Neural cell (in vitro differentiated cells): ENCODE results near the gene ZNF709. TPM values are rescaled to one million over a fixed set of nuclear protein-coding genes. Genes with fewer than 3 reads are reported as not detected.

Source experiments
- H2AFZ ChIP-seq: fragments of 200-600, 300-800 bp; sonication (generic), shearing (Covaris generic); 2 replicates; pipeline ENCODE4 v1.6.0; 2014; ENCODE audit warnings: low read depth, mild to moderate bottlenecking, antibody characterized with exemption, low read length, moderate library complexity
- H3F3A ChIP-seq: fragments of 200-600 bp; shearing (Covaris generic); 2 replicates; pipeline ENCODE4 v1.6.1; 2016; ENCODE audit warnings: mild to moderate bottlenecking, moderate library complexity, mixed read lengths, antibody characterized with exemption, low read length; ENCODE audit not compliant: insufficient read depth, poor library complexity, severe bottlenecking
- H3K27ac ChIP-seq: fragments of 200-600, 300-800 bp; sonication (generic), shearing (Covaris generic); 2 replicates; pipeline ENCODE4 v1.5.1; 2014; ENCODE audit warnings: mild to moderate bottlenecking, low read length, moderate library complexity
- H3K27me3 ChIP-seq: fragments of 300-800, 200-600 bp; sonication (generic), shearing (Covaris generic); 2 replicates; pipeline ENCODE4 v1.6.0; 2014; ENCODE audit warnings: mild to moderate bottlenecking, low read depth, low read length, moderate library complexity; ENCODE audit not compliant: insufficient read depth
- H3K36me3 ChIP-seq: fragments of 300-800, 200-600 bp; sonication (generic), shearing (Covaris generic); 2 replicates; pipeline ENCODE4 v1.5.1; 2014; ENCODE audit warnings: mild to moderate bottlenecking, antibody characterized with exemption, low read length, moderate library complexity; ENCODE audit not compliant: insufficient read depth
- H3K4me2 ChIP-seq: fragments of 300-800, 200-600 bp; sonication (generic), shearing (Covaris generic); 2 replicates; pipeline ENCODE4 v1.6.0; 2014; ENCODE audit warnings: mild to moderate bottlenecking, low read length
- H3K4me3 ChIP-seq: fragments of 300-800, 200-600 bp; sonication (generic), shearing (Covaris generic); 2 replicates; pipeline ENCODE4 v1.5.1; 2014; ENCODE audit warnings: mild to moderate bottlenecking, low read length, moderate library complexity
- H3K79me2 ChIP-seq: fragments of 200-600 bp; shearing (Covaris generic); replicated peaks from 2 replicates; pipeline ENCODE4 v1.6.0; 2014; ENCODE audit warnings: mild to moderate bottlenecking, low read length, moderate library complexity; ENCODE audit not compliant: insufficient read depth
- H3K9ac ChIP-seq: fragments of 300-800, 200-600 bp; sonication (generic), shearing (Covaris generic); 2 replicates; pipeline ENCODE4 v1.6.1; 2016; ENCODE audit warnings: mild to moderate bottlenecking, low read length, mixed read lengths
- H3K9me2 ChIP-seq: fragments of 200-600 bp; shearing (Covaris generic); 2 replicates; pipeline ENCODE4 v1.6.1; 2016; ENCODE audit warnings: mild to moderate bottlenecking, low read length, mixed read lengths; ENCODE audit not compliant: insufficient read depth
- H3K9me3 ChIP-seq: fragments of 200-600, 300-800 bp; sonication (generic), shearing (Covaris generic); 2 replicates; pipeline ENCODE4 v1.6.1; 2016; ENCODE audit warnings: mild to moderate bottlenecking, mixed run types, low read length, moderate library complexity, mixed read lengths
- H4K20me1 ChIP-seq: fragments of 200-600 bp; shearing (Covaris generic); 2 replicates; pipeline ENCODE4 v1.6.1; 2016; ENCODE audit warnings: mild to moderate bottlenecking, mixed run types; ENCODE audit not compliant: insufficient read depth
- CTCF ChIP-seq: fragments of 450-650 bp; IDR thresholded peaks from 2 replicates; pipeline ENCODE4 v1.5.1; 2014; ENCODE audit warnings: antibody characterized with exemption, mild to moderate bottlenecking, moderate library complexity; ENCODE audit not compliant: poor library complexity, severe bottlenecking
- EP300 ChIP-seq: fragments of 450-650 bp; conservative IDR thresholded peaks from 2 replicates; pipeline ENCODE4 v1.6.1; 2014; ENCODE audit warnings: antibody characterized with exemption, mild to moderate bottlenecking, moderate library complexity; ENCODE audit not compliant: poor library complexity, severe bottlenecking
- EZH2 ChIP-seq: fragments of 200-600, 300-800 bp; shearing (Covaris generic), sonication (generic); IDR thresholded peaks from 2 replicates; pipeline ENCODE4 v1.6.1; 2014; ENCODE audit warnings: antibody characterized with exemption, low read length, borderline replicate concordance, mild to moderate bottlenecking; ENCODE audit not compliant: insufficient read depth, poor library complexity, severe bottlenecking
- MXI1 ChIP-seq: fragments of 450-650 bp; conservative IDR thresholded peaks from 2 replicates; pipeline ENCODE4 v1.6.1; 2014; ENCODE audit warnings: antibody characterized with exemption, mild to moderate bottlenecking; ENCODE audit not compliant: poor library complexity, severe bottlenecking
- POLR2AphosphoS5 ChIP-seq: IDR thresholded peaks from 2 replicates; pipeline ENCODE4 v1.6.1; 2012
- RAD21 ChIP-seq: fragments of 450-650 bp; conservative IDR thresholded peaks from 2 replicates; pipeline ENCODE4 v1.6.1; 2014; ENCODE audit warnings: antibody characterized with exemption, mild to moderate bottlenecking, moderate library complexity
- REST ChIP-seq: IDR thresholded peaks from 2 replicates; pipeline ENCODE4 v1.6.1; 2012; ENCODE audit warnings: borderline replicate concordance
- SMC3 ChIP-seq: fragments of 450-650 bp; conservative IDR thresholded peaks from 2 replicates; pipeline ENCODE4 v1.6.1; 2014; ENCODE audit warnings: antibody characterized with exemption, mild to moderate bottlenecking, moderate library complexity; ENCODE audit not compliant: poor library complexity
- TAF1 ChIP-seq: IDR thresholded peaks from 2 replicates; pipeline ENCODE4 v1.6.1; 2012; ENCODE audit warnings: low read depth
- polyA plus RNA-seq: library from polyadenylated mRNA; depleted of rRNA; stranded (reverse); fragments of >200 nt; gene quantifications from 2 replicates; pipeline ENCODE4 v1.2.3, GENCODE V29; 2014

ZNF709 gene
- polyA plus RNA-seq, 1 donor from 2014 or later, result 17.4 TPM

GRCh38 chr19:12513531-12514061, 29.0 kb upstream of the ZNF709 start:
- Histone ChIP-seq H3K9me2 (no peaks in the 10 kb centered on the region), H3K4me3 (no peak overlapping the region), H2AFZ (no peak overlapping the region), H3K4me2 (no peak overlapping the region), H3K27ac (no peak overlapping the region), H3K27me3 (no peaks in the 10 kb centered on the region), H4K20me1 (no peaks in the 10 kb centered on the region), H3K9me3 (peaks cover 4% of the 10 kb centered on the region), H3K9ac (no peak overlapping the region), H3K36me3 (no peaks in the 10 kb centered on the region), H3K79me2 (no peaks in the 10 kb centered on the region), H3F3A (no peaks in the 10 kb centered on the region)
- no peak for TF ChIP-seq CTCF
- TF ChIP-seq REST, result no peak
- no peak for TF ChIP-seq EZH2
- no peak for TF ChIP-seq TAF1
- TF ChIP-seq SMC3, result no peak
- no peak for TF ChIP-seq RAD21
- no peak for TF ChIP-seq EP300
- TF ChIP-seq MXI1, result no peak
- TF ChIP-seq POLR2AphosphoS5, result no peak

- H3K27me3 ChIP-seq, result no peaks in the 10 kb centered on the region
- peaks cover 5% of the 10 kb centered on the region for H3F3A ChIP-seq
- TF ChIP-seq POLR2AphosphoS5 (no peak), SMC3 (no peak)
- no peaks in the 10 kb centered on the region for H3K79me2 ChIP-seq
- no peak overlapping the region for H2AFZ ChIP-seq
- H3K27ac ChIP-seq, result no peak overlapping the region
- no peaks in the 10 kb centered on the region for H4K20me1 ChIP-seq
- H3K4me2 ChIP-seq, result no peak overlapping the region
- no peak overlapping the region for H3K9ac ChIP-seq
- no peaks in the 10 kb centered on the region for H3K36me3 ChIP-seq
- H3K9me2 ChIP-seq, result no peaks in the 10 kb centered on the region
- H3K4me3 ChIP-seq, result no peak overlapping the region
- no peaks in the 10 kb centered on the region for H3K9me3 ChIP-seq
Measured at GRCh38 chr19:12497032-12497431, 12.4 kb upstream of the ZNF709 start.

DNA sequence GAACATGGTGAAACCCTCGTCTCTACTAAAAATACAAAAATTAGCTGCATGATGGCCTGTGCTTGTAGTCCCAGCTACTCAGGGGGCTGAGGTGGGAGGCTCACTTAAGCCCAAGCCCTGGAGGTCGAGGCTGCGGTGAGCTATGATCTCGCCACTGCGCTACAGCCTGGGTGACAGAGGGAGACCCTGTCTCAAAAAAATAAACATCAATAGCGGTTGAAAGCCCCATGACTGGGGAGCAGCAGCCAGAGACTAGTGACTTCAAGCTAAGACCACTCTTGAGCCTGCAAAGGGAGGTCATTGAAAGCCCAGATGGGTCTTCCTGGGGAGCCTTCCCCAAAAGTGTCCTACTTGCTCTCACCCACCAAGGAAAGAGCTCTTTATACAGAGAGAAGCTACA, 11.9 kb upstream of the ZNF709 start:
- Histone ChIP-seq H3K9me2 (no peaks in the 10 kb centered on the region), H2AFZ (no peak overlapping the region)

More for the DNA sequence above, 11.9 kb upstream of the ZNF709 start:
- no peaks in the 10 kb centered on the region for H3K9me3 ChIP-seq
- peaks cover 5% of the 10 kb centered on the region for H3F3A ChIP-seq
- no peak overlapping the region for H3K4me2 ChIP-seq
- H4K20me1 ChIP-seq, result no peaks in the 10 kb centered on the region
- no peak overlapping the region for H3K9ac ChIP-seq
- TF ChIP-seq CTCF (no peak), EZH2 (no peak), RAD21 (no peak), EP300 (no peak)
- no peak overlapping the region for H3K27ac ChIP-seq
- H3K36me3 ChIP-seq, result no peaks in the 10 kb centered on the region
- H3K79me2 ChIP-seq, result no peaks in the 10 kb centered on the region
- no peaks in the 10 kb centered on the region for H3K27me3 ChIP-seq
- no peak overlapping the region for H3K4me3 ChIP-seq
